HG02852 (cell line): ENCODE measurements around the gene AK3.
"Not testable (repeated sequence)": the region's sequence is repeated elsewhere in the genome, so short reads cannot be mapped to it uniquely, and the experiment has no call there.

Experiments used
- ATAC-seq: cut with Tn5 transposase; IDR thresholded peaks from one replicate; pipeline ENCODE4 v1.9.1; 2021; ENCODE audit warnings: mild to moderate bottlenecking, moderate library complexity; ENCODE audit not compliant: unreplicated experiment

The AK3 gene

DNA sequence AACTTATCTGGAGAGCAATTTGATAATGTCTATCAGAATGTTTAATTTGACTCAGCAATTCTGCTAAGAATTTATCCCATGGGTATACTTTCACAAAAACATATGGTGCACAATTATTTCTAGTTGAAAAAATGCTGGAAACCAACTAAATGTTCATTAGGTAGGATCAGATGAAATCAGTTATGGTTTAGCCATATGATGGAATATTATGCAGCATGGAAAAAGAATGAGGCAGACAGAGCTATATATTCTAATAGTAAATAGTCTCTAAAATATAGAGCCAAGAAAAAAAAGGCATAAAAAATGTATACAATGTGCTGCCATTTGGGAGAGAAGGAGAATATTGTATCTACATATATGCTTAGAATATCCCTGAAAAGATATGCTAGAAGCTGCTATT is 71.1 kb downstream of the AK3 start:
- ATAC-seq = no peak

DNA sequence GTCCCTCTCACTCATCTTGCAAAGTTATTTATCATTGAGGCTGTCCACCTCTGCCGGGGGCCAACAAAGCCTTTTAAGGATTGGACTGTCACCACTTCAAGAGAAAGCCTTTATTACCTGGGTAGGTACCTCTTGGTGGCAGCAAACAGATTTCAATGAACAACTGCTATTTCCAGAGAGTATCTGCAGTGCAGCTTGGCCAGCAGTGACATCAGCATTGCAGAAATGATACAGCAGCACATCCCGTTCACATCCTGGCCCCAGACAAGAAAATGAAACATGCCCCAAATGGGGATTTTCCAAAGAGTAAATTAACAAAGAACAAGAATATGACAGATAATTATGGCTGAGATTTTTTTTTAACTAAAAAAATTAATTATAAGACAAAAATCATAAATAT is 72.4 kb downstream of the AK3 start:
- ATAC-seq = no peak

DNA sequence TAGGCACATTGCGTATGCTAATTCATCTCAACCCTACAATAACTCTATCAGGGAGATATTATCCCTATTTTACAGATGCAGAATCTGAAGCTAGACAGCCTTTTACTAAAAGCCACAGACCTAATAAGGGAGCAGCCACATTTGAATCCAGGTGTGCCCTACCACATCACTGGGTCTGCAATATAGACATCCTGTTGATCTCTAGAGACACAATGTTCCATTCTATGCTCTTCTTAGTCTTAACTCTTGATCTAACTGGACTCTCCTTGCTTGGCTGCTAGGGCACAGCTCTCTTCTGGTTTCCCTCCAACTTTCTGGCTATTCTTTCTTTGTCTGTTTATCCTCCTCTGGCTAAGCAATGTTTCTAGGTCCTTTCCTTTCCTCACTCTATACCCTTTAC is 73.3 kb downstream of the AK3 start:
- no peak for ATAC-seq

DNA sequence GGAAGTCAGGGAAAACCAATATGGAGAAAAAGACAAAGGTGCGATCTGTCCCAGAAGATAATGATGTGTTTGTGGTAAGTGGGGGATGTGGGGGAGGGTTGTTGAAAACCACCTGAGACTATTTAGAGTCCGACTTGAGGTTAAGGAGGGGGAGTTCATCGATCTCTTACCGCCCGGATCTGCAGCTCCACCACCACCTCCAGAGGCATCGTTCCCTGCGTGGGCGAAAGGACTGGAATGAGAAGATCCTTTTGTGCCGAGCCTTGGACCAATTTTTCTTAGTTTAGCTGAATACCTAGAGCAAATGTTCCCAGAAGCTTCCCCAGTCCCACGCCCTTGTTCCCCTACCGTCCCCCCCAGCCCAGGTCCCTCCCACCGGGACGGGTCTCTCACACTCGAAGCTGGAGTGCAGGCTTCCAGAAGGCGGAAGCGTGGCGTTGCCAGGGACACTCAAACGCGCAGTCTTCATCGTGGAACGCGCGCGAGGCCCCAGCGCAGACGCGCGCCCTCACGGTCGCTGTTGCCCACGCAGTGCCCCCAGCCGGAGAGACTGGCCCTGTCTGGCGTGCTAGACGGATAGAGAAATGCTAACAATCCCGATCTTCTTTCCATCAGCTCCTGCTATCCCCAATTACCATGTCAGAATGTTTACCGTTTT is 74.8 kb downstream of the AK3 start, which contains the start of gene SPATA6L:
SPATA6L (minus strand) TSS at position 439 of the 658 bp plus-strand sequence; CDS start at position 209, 230 bp downstream.
- peak; percentile 42 for ATAC-seq

DNA sequence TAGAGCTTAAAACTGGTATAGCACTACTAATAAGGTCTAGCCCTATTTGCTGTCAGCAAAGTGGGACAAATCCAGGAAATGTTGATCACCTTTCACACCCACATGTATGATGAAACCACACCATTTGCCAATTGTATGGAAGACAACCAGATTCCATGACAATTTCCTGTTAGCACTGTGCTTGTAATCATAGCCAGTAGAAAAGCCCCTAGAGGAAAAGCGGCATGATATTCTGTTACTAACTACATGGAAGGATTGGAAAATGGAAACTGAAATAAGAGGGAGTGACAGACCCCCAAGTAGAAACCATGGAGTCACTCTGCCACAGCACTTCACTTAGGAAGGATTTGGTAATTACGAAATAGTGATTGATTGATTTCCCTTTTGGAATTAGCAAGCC is 75.6 kb downstream of the AK3 start:
- no peak for ATAC-seq

DNA sequence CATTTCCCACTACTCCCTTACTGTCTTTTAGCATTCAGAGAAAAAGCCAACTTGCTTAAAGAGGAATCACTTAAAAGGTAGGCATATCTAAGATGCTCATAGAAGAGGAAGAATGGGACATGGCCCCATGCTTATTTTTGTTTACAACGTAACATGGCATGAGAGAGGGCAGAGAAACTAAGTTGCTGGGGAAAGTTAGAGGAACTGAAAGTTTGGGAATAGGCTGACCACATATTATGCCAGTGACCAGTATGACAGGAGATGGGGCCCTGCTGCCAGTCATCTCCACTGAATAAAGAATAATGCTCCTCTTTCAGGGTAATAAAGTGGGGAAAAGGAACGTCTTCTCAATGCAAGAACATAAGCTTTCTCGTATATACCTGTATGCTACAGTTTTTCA is 77.0 kb downstream of the AK3 start:
- ATAC-seq = no peak

DNA sequence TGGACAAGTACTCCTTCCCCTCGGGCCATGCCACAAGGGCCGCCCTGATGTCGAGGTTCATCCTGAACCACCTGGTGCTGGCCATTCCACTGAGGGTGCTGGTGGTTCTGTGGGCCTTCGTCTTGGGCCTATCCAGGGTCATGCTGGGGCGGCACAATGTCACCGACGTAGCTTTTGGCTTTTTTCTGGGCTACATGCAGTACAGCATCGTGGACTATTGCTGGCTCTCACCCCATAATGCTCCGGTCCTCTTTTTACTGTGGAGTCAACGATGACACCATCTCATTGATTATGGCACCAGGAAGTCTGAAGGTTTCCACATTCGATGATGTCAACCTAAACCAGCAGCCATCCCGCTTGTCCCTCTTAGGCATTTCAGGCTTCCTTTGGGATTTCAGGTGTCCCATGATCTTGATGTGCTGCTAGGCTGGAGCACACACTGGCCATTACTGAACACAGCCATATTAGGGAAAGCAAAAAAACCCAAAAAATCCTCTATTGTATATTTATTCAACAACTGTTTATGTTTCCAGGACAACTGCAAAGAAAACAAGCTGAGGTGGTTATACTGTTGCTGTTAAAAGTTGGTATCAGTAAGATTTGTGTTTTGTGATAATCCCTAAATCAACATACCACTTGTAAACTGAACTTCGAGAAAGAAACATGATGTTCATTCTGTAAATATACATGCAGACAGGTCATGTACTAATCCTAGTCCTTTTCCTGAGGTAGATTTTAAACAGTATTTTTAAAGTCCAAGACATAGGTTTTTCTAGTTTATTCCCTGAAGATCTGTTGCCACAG is 77.8 kb downstream of the AK3 start:
- ATAC-seq = no peak

DNA sequence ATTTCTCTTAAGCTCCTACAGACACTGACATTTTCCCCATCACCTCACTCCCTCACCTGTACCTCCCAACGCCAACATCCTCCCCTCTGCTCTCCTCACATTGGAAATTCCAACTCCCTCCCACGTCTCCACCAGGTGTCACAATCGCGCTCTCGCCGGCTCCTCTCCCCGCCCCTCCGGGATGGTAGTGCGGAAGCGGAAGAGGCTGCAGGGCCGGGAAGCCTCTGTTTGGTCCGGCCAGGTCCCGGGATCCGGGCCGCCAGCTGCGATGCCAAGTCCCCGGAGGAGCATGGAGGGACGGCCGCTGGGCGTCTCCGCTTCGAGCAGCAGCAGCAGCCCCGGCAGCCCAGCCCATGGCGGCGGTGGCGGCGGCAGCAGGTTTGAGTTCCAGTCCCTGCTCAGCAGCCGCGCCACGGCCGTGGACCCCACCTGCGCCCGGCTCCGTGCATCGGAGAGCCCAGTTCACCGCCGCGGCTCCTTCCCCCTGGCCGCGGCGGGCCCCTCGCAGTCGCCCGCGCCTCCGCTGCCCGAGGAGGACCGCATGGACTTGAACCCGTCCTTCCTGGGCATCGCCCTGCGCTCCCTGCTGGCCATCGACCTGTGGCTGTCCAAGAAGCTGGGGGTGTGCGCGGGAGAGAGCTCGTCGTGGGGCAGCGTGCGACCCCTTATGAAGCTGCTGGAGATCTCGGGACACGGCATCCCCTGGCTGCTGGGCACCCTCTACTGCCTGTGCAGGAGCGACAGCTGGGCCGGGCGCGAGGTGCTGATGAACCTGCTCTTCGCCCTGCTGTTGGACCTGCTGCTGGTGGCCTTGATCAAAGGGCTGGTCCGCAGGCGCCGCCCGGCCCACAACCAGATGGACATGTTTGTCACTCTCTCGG is 78.7 kb downstream of the AK3 start, which contains the start of gene PLPP6:
PLPP6 (plus strand) TSS at position 187 of the 881 bp plus-strand sequence; CDS start at position 269, 82 bp downstream.
- peak; percentile 90 for ATAC-seq

DNA sequence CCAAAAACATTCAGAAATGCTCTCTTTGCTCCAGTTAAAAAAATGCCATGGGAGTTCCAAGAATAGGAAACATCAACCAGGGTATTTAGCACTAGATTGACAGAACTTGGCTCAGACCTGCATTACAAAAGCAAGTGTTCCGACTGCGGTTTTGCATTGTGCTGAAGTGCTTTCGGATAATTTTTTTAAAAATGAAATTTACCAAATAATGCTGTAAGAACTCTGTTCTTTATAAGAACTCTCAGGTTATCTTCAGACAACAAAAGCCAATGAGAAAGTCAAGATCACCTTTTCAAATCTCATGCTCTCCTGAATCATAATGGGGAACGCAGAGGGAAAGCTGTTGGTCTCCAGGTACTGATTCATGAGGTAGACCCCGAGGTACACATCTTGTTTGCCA is 79.4 kb downstream of the AK3 start:
- ATAC-seq = peak; percentile 2

DNA sequence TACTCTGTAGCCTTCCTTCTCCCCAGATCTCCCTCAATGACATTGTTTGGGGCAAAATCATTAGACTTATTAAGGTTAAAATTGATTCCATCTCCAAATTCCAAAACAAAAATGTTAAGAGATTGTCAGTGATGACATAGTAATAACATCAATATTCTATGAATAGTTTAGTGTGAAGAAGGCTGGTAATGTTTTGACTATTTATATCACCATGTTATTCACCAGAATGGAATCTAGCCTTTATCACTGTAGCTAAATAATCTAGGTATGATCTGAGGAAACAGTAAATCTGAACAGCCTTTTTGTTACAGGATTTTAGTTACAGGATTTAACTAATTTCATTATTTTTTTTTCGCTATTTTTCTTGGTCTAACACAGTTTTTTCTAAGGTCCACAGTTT is 79.8 kb downstream of the AK3 start:
- no peak for ATAC-seq

DNA sequence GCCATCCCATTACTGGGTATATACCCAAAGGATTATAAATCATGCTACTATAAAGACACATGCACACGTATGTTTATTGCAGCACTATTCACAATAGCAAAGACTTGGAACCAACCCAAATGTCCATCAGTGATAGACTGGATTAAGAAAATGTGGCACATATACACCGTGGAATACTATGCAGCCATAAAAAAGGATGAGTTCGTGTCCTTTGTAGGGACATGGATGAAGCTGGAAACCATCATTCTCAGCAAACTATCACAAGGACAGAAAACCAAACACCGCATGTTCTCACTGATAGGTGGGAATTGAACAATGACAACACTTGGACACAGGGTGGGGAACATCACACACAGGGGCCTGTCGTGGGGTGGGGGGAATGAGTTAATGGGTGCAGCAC is 80.3 kb downstream of the AK3 start:
- not testable (repeated sequence) for ATAC-seq
